BLaER1 treated with 17β-estradiol and CSF1 and Interleukin-3, amounts not matched to agents 10 nM and 100 nM (cell line): ENCODE results near the gene RLN3.

Experiments used
- H3K27ac ChIP-seq, 11 experiments: shearing (Covaris generic); formaldehyde crosslinking; 2 replicates each; pipeline ENCODE4 v1.8.1; 2022
- H3K27me3 ChIP-seq, 11 experiments: shearing (Covaris generic); formaldehyde crosslinking; 2 replicates each; pipeline ENCODE4 v1.8.1; 2022
- H3K36me3 ChIP-seq, 11 experiments: shearing (Covaris generic); formaldehyde crosslinking; 2 replicates each; pipeline ENCODE4 v1.8.1; 2022
- H3K4me1 ChIP-seq, 10 experiments: shearing (Covaris generic); formaldehyde crosslinking; 2 replicates each; pipeline ENCODE4 v1.8.1; 2022
- H3K4me2 ChIP-seq, 11 experiments: shearing (Covaris generic); formaldehyde crosslinking; 2 replicates each; pipeline ENCODE4 v1.8.1; 2022
- H3K4me3 ChIP-seq, 10 experiments: shearing (Covaris generic); formaldehyde crosslinking; 2 replicates each; pipeline ENCODE4 v1.8.1; 2022
- H3K9ac ChIP-seq, 11 experiments: shearing (Covaris generic); formaldehyde crosslinking; 2 replicates each; pipeline ENCODE4 v1.8.1; 2022
- H3K9me3 ChIP-seq, 11 experiments: shearing (Covaris generic); formaldehyde crosslinking; replicated peaks in 1 of 11; 2 replicates each; pipeline ENCODE4 v1.8.1; 2022
- H4K20me1 ChIP-seq, 11 experiments: shearing (Covaris generic); formaldehyde crosslinking; 2 replicates each; pipeline ENCODE4 v1.8.1; 2022
- Cebpa-rat ChIP-seq, 11 experiments: shearing (Covaris generic); IDR thresholded peaks; 2 replicates each; pipeline ENCODE4 v1.8.1; 2022

RLN3 gene

DNA sequence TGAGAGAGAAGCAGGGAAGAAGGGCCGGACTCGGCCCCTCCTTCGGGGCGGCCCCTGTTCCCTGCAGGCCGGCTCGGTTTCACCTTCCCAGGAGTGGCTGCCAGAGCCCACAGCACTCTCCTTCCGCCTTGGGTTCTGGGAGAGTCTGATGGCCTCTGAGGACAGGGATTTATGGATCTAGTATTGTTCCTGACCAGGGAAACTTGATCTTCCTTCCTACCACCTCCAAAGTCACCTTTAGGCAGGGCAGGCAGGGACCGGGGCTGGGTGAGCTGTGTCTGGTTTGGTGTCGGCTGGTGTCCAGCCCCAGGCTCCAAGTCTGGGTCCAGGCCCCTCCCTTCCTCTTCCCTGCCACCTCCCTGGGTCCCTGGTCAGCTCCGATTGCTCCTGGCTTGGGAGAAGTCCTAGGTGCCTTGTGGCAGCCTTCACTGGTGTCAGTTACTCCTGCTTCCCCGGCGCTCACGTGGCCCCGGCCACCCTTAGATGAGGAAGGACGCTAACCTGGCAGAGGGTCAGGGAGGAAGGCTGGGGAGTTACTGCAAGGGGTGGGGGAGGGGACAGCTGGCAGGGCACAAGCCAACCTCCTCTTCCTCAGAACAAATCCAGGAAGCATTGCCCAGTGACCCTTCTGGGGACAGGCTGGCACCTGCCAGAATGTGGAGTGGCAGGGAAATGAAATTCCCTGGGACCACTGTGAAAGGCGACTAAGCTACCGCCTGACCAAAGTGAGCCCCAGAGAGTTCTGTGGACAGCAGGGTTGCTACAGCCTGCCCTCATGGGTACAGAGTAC, 40.7 kb upstream of the RLN3 start:
- TF ChIP-seq Cebpa-rat (IDR thresholded peaks at IDR 0.05), result no peak
- Histone ChIP-seq H4K20me1 (no peaks in the 10 kb centered on the region), H3K4me2 (peak overlapping the region; percentile 95 to 99 (median 97)), H3K4me3 (peak overlapping the region; percentile 23 to 61 (median 48); a peak in 19 of 20 replicates), H3K36me3 (peaks cover 6 to 34% (median 24%) of the 10 kb centered on the region in 11 experiments; a peak in 21 of 22 replicates), H3K9me3 (no peaks in the 10 kb centered on the region), H3K9ac (peak overlapping the region; percentile 78 to 87 (median 83)), H3K4me1 (peaks cover 58 to 94% (median 82%) of the 10 kb centered on the region in 10 experiments), H3K27ac (peak overlapping the region; percentile 90 to 96 (median 94)), H3K27me3 (no peaks in the 10 kb centered on the region)

- Histone ChIP-seq H3K9ac (no peak overlapping the region), H4K20me1 (no peaks in the 10 kb centered on the region), H3K27me3 (no peaks in the 10 kb centered on the region), H3K36me3 (peaks cover 17 to 40% (median 35%) of the 10 kb centered on the region in 11 experiments), H3K9me3 (no peaks in the 10 kb centered on the region), H3K4me3 (no peak overlapping the region), H3K4me2 (peak overlapping the region in 3 of 11 experiments; percentile 3 to 18 (median 3); a peak in 2 of 22 replicates), H3K27ac (peak overlapping the region in 4 of 11 experiments; percentile 8 to 96 (median 60); a peak in 5 of 22 replicates), H3K4me1 (peaks cover 39 to 80% (median 67%) of the 10 kb centered on the region in 10 experiments)
- TF ChIP-seq Cebpa-rat (IDR thresholded peaks at IDR 0.05), result no peak
Observed at GRCh38 chr19:13989487-13989886, 38.5 kb upstream of the RLN3 start.

DNA sequence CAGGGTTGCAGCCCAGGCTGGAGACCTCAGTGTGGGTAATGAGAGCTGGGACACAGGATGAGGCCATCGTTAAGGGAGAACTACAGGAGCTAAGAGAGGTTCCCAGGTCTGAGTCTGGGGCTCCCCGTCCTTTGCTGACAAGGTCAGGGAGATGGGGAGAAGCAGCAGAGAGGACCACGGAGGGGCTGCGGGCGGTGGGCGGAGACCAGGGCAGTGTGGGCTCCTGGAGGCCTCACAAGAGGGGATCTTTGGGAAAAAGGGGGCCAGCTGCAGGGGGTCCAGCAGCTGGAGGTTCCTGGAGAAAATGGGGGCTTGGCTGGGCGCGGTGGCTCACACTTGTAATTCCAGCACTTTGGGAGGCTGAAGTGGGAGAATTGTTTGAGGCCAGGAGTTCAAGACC, 37.9 kb upstream of the RLN3 start:
- H3K9ac ChIP-seq, result no peak overlapping the region
- peaks cover 17 to 42% (median 37%) of the 10 kb centered on the region in 11 experiments for H3K36me3 ChIP-seq
- peaks cover 33 to 74% (median 61%) of the 10 kb centered on the region in 10 experiments for H3K4me1 ChIP-seq
- no peaks in the 10 kb centered on the region for H3K27me3 ChIP-seq
- H3K27ac ChIP-seq, result peak overlapping the region in 2 of 11 experiments; percentile 4 to 29; a peak in 1 of 22 replicates
- H3K4me3 ChIP-seq, result no peak overlapping the region
- H4K20me1 ChIP-seq, result no peaks in the 10 kb centered on the region
- peak overlapping the region in 3 of 11 experiments; percentile 3 to 18 (median 3); a peak in 2 of 22 replicates for H3K4me2 ChIP-seq
- no peaks in the 10 kb centered on the region for H3K9me3 ChIP-seq
- no peak for TF ChIP-seq Cebpa-rat (IDR thresholded peaks at IDR 0.05)

- TF ChIP-seq Cebpa-rat (IDR thresholded peaks at IDR 0.05), result no peak
- H3K9ac ChIP-seq, result 0 out of 22 replicates have a peak overlapping the region, but pooled peaks of 1 of the 11 experiments have one; percentile 5
- peaks cover 0 to 9% (median 0%) of the 10 kb centered on the region in 11 experiments; a peak in 1 of 22 replicates for H4K20me1 ChIP-seq
- H3K27me3 ChIP-seq, result no peaks in the 10 kb centered on the region
- H3K4me1 ChIP-seq, result peaks cover 15 to 55% (median 44%) of the 10 kb centered on the region in 10 experiments
- no peaks in the 10 kb centered on the region for H3K9me3 ChIP-seq
- H3K4me3 ChIP-seq, result no peak overlapping the region
- H3K27ac ChIP-seq, result no peak overlapping the region
- H3K36me3 ChIP-seq, result peaks cover 17 to 57% (median 47%) of the 10 kb centered on the region in 11 experiments
- 0 out of 22 replicates have a peak overlapping the region, but pooled peaks of 2 of the 11 experiments have one; percentile 21 to 38 for H3K4me2 ChIP-seq
Observed at GRCh38 chr19:13992025-13992424, 35.9 kb upstream of the RLN3 start.

DNA sequence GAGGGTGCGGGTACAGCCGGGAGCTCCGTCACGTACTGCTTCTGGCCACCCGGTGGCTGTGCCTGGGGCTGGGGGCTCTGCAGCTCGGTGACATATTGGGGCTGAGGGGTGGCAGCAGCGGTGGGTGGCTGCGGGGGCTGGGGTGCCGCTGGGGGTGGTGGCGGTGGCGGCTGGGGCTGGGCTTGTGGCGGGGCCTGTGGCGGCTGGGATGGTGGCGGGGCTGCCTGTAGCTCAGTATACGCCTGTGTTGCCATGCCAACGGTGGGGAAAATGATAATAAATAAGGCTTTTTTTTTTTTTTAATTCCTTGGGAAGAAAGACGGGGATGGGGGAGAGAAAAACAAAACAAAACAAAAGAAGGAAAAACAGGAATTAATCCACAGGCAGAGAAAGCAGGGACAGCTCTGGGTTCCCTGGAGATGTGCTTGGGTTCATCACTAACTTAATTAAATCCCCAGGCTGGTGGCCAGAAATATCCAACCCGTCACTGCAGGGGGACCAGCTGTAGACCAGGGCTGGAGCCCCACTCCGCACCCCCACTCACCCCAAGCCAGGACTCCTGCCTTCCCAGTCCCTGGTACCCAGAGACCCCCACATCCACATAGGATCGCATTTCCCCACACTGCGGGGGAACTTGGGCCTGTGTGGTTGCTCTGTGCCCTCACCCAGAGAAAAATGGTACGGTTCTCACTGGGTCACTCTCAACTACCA, 34.2 kb upstream of the RLN3 start:
- Histone ChIP-seq H3K4me2 (peak overlapping the region in 4 of 11 experiments; percentile 8 to 36 (median 26); a peak in 4 of 22 replicates), H3K4me1 (peaks cover 0 to 44% (median 27%) of the 10 kb centered on the region in 10 experiments; a peak in 17 of 20 replicates), H3K27me3 (no peaks in the 10 kb centered on the region), H3K9ac (peak overlapping the region in 3 of 11 experiments; percentile 13 to 54 (median 18); a peak in 2 of 22 replicates), H3K9me3 (peaks cover 1 to 3% (median 2%) of the 10 kb centered on the region in 11 experiments; a peak in 20 of 22 replicates), H3K27ac (peak overlapping the region in 4 of 11 experiments; percentile 11 to 39 (median 23); a peak in 5 of 22 replicates), H3K4me3 (no peak overlapping the region), H3K36me3 (peaks cover 20 to 74% (median 56%) of the 10 kb centered on the region in 11 experiments), H4K20me1 (peaks cover 0 to 17% (median 0%) of the 10 kb centered on the region in 11 experiments; a peak in 1 of 22 replicates)
- TF ChIP-seq Cebpa-rat (IDR thresholded peaks at IDR 0.05), result no peak

- Histone ChIP-seq H3K36me3 (peaks cover 31 to 81% (median 64%) of the 10 kb centered on the region in 11 experiments), H3K9ac (peak overlapping the region in 1 of 11 experiments; percentile 42; a peak in 3 of 22 replicates), H3K4me3 (no peak overlapping the region), H3K4me2 (no peak overlapping the region), H3K27me3 (no peaks in the 10 kb centered on the region), H4K20me1 (peaks cover 0 to 17% (median 0%) of the 10 kb centered on the region in 11 experiments; a peak in 1 of 22 replicates), H3K4me1 (peaks cover 3 to 34% (median 21%) of the 10 kb centered on the region in 10 experiments; a peak in 19 of 20 replicates), H3K27ac (peak overlapping the region in 4 of 11 experiments; percentile 3 to 27 (median 5); a peak in 2 of 22 replicates), H3K9me3 (peaks cover 9 to 14% (median 12%) of the 10 kb centered on the region in 11 experiments)
- no peak for TF ChIP-seq Cebpa-rat (IDR thresholded peaks at IDR 0.05)
Observed at GRCh38 chr19:13995017-13995728, 32.8 kb upstream of the RLN3 start.

- Histone ChIP-seq H3K9ac (peak overlapping the region in 1 of 11 experiments; percentile 24; a peak in 2 of 22 replicates), H3K9me3 (peaks cover 9 to 14% (median 12%) of the 10 kb centered on the region in 11 experiments), H4K20me1 (peaks cover 0 to 17% (median 0%) of the 10 kb centered on the region in 11 experiments; a peak in 1 of 22 replicates), H3K27ac (peak overlapping the region in 1 of 11 experiments; percentile 14; a peak in 1 of 22 replicates), H3K4me3 (no peak overlapping the region), H3K36me3 (peaks cover 31 to 76% (median 60%) of the 10 kb centered on the region in 11 experiments), H3K4me2 (no peak overlapping the region), H3K4me1 (peaks cover 12 to 40% (median 27%) of the 10 kb centered on the region in 10 experiments), H3K27me3 (no peaks in the 10 kb centered on the region)
- TF ChIP-seq Cebpa-rat (IDR thresholded peaks at IDR 0.05), result no peak
Observed at GRCh38 chr19:13995878-13996765, 31.8 kb upstream of the RLN3 start.
